Smooth muscle cell (in vitro differentiated cells): Measurements from ENCODE around the gene CACHD1. TPM values are rescaled to one million over a fixed set of nuclear protein-coding genes. Genes with fewer than 3 reads are reported as not detected.

Experiments
- DNase-seq: peaks from one replicate; lab custom pipeline; 2025; ENCODE audit not compliant: unreplicated experiment; lab: John Stamatoyannopoulos, UW
- H2AFZ ChIP-seq: fragments of 200-600 bp; sonication (generic); 2 replicates; pipeline ENCODE4 v1.6.0; 2016; ENCODE audit warnings: antibody characterized with exemption, low read depth, mild to moderate bottlenecking
- H3F3A ChIP-seq: fragments of 200-600 bp; sonication (generic); 2 replicates; pipeline ENCODE4 v1.6.0; 2017; ENCODE audit warnings: antibody characterized with exemption, low read depth
- H3K27ac ChIP-seq: fragments of 200-600 bp; sonication (generic); 2 replicates; pipeline ENCODE4 v1.5.1; 2016; ENCODE audit warnings: low read depth, mild to moderate bottlenecking
- H3K27me3 ChIP-seq: fragments of 200-600 bp; sonication (generic); 2 replicates; pipeline ENCODE4 v1.6.1; 2016; ENCODE audit warnings: low read depth, mild to moderate bottlenecking
- H3K36me3 ChIP-seq: fragments of 200-600 bp; sonication (generic); 2 replicates; pipeline ENCODE4 v1.5.1; 2016; ENCODE audit warnings: low read depth
- H3K4me1 ChIP-seq: fragments of 200-600 bp; sonication (generic); 2 replicates; pipeline ENCODE4 v1.5.1; 2016; ENCODE audit warnings: low read depth
- H3K4me2 ChIP-seq: fragments of 200-600 bp; sonication (generic); 2 replicates; pipeline ENCODE4 v1.6.0; 2016; ENCODE audit warnings: mild to moderate bottlenecking
- H3K4me3 ChIP-seq: fragments of 200-600 bp; sonication (generic); 2 replicates; pipeline ENCODE4 v1.5.1; 2016; ENCODE audit warnings: mild to moderate bottlenecking
- H3K79me2 ChIP-seq: fragments of 200-600 bp; sonication (generic); 2 replicates; pipeline ENCODE4 v1.6.0; 2016; ENCODE audit warnings: low read depth, mild to moderate bottlenecking
- H3K9ac ChIP-seq: fragments of 200-600 bp; sonication (generic); 2 replicates; pipeline ENCODE4 v1.6.0; 2016; ENCODE audit warnings: low read depth
- H3K9me3 ChIP-seq: fragments of 200-600 bp; sonication (generic); replicated peaks from 2 replicates; pipeline ENCODE4 v1.5.1; 2016; ENCODE audit warnings: low read depth
- H4K20me1 ChIP-seq: fragments of 200-600 bp; sonication (generic); 2 replicates; pipeline ENCODE4 v1.6.0; 2016; ENCODE audit warnings: low read depth
- WGBS: methylation state at CpG from one replicate; pipeline ENCODE4 v1.1.7; 2016; ENCODE audit warnings: low lambda C conversion rate; 5-methylcytosine and 5-hydroxymethylcytosine counted together
- polyA plus RNA-seq: library from polyadenylated mRNA; unstranded; fragments of >200 nt; fragmentation: Nextera tagmentation; extraction: Ambion mirVana; gene quantifications from 2 replicates; pipeline ENCODE4 v1.2.1, GENCODE V29; 2016
- total RNA-seq: library from RNA; depleted of rRNA; stranded (reverse); fragments of >200 nt; gene quantifications from 2 replicates; pipeline ENCODE4 v1.2.3, GENCODE V29; 2014
- TF ChIP-seq, protein P1 (sequence below): fragments of 200-600 bp; sonication (generic); IDR thresholded peaks from 2 replicates; pipeline ENCODE4 v1.5.1; 2017; ENCODE audit warnings: borderline replicate concordance, mild to moderate bottlenecking, antibody characterized with exemption; ENCODE audit not compliant: insufficient read depth, poor library complexity, severe bottlenecking

The CACHD1 gene
- total and polyA plus RNA-seq, 2 experiments from 2014 or later: 12.9 to 20.8 TPM

DNA sequence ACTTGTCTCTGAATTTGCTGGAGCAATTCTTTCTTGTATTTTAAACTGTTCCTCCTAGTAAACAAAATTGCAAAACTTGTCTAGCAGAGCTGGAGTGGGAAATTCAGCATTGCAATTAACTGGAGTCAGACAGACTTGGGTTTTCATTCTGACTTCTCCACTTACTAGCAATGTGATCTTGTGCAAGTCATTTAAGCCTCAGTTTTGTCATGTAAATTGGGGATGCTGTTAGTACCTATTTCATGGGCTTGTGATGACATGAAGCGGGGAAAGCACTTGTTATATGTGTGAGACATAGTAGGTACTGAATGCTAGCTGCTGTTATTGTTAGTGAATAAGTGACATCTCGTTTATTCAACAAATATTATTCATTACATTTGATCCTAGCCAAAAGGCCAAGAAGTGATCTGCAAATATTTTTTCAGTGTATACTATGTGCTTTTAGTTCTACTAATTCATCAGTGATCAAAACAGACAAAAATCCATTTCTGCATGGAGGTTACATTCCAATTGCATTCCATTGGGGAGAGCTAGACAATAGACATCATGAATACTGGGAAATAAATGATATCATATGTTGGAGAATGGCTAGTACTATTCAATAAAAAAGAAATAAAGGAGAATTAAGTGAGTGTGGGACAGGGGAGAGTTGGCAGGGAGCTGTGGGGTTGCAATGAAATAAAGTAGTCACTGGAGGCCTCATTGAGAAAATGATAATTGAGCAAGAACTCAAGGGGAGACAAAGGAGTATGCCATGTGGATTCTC is 47.1 kb downstream of the CACHD1 start:
- Histone ChIP-seq H3K27ac (peak overlapping the region; percentile 26), H3K9ac (no peak overlapping the region), H3K4me1 (peaks cover 70% of the 10 kb centered on the region), H3F3A (peaks cover 10% of the 10 kb centered on the region), H3K4me2 (peak overlapping the region; percentile 11), H3K4me3 (no peak overlapping the region), H3K27me3 (no peaks in the 10 kb centered on the region), H3K79me2 (peaks cover 57% of the 10 kb centered on the region), H2AFZ (no peak overlapping the region), H4K20me1 (peaks cover 59% of the 10 kb centered on the region), H3K9me3 (no peaks in the 10 kb centered on the region), H3K36me3 (no peaks in the 10 kb centered on the region)
- 90% methylated on average over 2 of the region's 2 CpGs for WGBS
- DNase-seq: no peak
- TF ChIP-seq, protein P1, sequence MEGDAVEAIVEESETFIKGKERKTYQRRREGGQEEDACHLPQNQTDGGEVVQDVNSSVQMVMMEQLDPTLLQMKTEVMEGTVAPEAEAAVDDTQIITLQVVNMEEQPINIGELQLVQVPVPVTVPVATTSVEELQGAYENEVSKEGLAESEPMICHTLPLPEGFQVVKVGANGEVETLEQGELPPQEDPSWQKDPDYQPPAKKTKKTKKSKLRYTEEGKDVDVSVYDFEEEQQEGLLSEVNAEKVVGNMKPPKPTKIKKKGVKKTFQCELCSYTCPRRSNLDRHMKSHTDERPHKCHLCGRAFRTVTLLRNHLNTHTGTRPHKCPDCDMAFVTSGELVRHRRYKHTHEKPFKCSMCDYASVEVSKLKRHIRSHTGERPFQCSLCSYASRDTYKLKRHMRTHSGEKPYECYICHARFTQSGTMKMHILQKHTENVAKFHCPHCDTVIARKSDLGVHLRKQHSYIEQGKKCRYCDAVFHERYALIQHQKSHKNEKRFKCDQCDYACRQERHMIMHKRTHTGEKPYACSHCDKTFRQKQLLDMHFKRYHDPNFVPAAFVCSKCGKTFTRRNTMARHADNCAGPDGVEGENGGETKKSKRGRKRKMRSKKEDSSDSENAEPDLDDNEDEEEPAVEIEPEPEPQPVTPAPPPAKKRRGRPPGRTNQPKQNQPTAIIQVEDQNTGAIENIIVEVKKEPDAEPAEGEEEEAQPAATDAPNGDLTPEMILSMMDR: no peak

DNA sequence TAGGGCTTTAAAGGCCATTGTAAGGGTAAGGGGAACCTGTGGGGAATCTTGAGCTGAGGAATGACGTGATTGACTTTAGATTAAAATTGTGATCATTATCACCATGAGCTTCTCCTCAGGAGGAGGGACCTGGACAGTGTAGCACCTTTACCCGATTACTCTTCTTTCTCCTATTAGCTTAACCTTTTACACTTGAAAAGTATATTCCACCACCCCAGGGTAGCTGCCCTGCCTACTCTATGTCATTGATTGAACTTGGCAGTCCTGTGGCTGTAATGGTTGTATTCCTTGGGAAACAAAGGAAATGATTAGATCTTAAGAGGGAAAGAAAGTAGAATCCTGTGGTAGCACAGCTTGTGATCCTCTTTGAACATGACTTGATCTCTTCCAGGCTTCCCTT is 47.7 kb downstream of the CACHD1 start:
- H3K79me2 ChIP-seq: peaks cover 61% of the 10 kb centered on the region

DNA sequence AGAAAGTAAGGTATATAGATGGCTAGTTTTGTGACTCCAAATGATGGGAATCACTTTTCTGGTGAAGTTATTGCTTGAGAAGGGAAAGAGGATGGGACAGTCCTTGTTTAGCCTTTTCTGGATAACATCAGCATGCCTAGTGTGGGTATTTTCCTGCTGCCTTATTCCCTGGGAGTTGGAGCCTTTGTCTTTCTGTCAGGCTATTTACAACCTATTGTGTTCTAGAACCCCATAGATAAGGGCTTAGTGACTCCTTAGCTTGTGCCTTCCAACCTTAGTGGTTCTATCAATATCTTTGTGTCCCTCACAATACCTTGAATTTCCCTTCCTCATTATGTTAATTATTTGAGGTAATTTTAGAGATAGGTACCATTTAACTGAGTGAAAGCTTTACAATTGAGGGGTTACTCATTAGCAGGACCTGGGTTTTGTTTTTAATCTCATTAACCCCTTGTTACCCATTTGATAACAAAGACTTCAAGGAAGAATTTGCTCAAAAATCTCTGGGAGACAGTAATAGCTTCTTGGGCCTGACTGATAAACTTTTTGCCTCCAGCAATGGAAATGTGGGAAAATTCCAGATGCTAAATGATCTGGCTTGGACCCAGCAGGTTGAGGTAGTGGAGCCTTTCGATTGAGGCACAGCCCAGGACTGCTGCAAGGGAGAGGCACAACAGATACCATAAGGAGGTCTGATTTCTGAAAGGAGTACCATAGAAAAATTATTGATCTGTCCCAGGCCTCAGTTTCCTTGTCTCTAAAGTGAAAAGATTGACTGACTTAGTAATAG is 49.0 kb downstream of the CACHD1 start:
- TF ChIP-seq, protein P1: no peak
- Histone ChIP-seq H3K9ac (no peak overlapping the region), H4K20me1 (peaks cover 64% of the 10 kb centered on the region), H2AFZ (no peak overlapping the region), H3F3A (peaks cover 10% of the 10 kb centered on the region), H3K4me1 (peaks cover 78% of the 10 kb centered on the region), H3K9me3 (no peaks in the 10 kb centered on the region), H3K27ac (no peak overlapping the region), H3K79me2 (peaks cover 65% of the 10 kb centered on the region), H3K27me3 (no peaks in the 10 kb centered on the region), H3K4me2 (peak overlapping the region; percentile 53), H3K4me3 (no peak overlapping the region), H3K36me3 (no peaks in the 10 kb centered on the region)
- 35% methylated on average over 1 of the region's 1 CpG for WGBS
- no peak for DNase-seq

More for the DNA sequence above, 47.7 kb downstream of the CACHD1 start:
- Histone ChIP-seq H3K9me3 (no peaks in the 10 kb centered on the region), H3K27ac (no peak overlapping the region), H4K20me1 (peaks cover 61% of the 10 kb centered on the region), H3K4me2 (no peak overlapping the region), H3K27me3 (no peaks in the 10 kb centered on the region), H3K4me1 (peaks cover 76% of the 10 kb centered on the region), H2AFZ (no peak overlapping the region), H3K9ac (no peak overlapping the region), H3K36me3 (no peaks in the 10 kb centered on the region), H3F3A (peaks cover 10% of the 10 kb centered on the region), H3K4me3 (no peak overlapping the region)
- WGBS: 93% methylated on average over 2 of the region's 2 CpGs
- DNase-seq: no peak
- TF ChIP-seq, protein P1: no peak
